Endometrium (tissue), 2 donors: ENCODE measurements around the gene MUTYH.
"Not testable (repeated sequence)": the region's sequence is repeated elsewhere in the genome, so short reads cannot be mapped to it uniquely, and the experiment has no call there.

ENCODE experiments used
- FAIRE-seq: peaks from 2 replicates; lab custom pipeline; 2012; peaks lifted over from hg19 to GRCh38; lab: Jason Lieb, UNC
- donor health status: control.
- donor health status: control.

The MUTYH gene

DNA sequence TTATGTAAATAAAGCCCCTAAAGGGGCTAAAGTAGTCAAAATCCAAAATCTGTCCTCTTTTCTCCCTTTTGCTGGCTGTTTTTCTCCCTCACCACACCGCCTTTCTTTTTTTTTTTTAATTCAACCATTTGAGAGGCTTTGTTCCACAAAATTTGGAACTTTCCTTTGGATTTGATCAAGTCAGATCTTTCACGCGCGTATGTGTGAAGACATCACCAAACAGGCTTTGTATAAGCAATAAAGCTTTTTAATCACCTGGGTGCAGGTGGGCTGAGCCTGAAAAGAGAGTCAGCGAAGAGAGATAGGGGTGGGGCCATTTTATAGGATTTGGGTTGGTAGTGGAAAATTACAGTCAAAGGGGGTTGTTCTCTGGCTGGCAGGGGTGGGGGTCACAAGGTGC is 18.8 kb downstream of the MUTYH start:
- no peak for FAIRE-seq

DNA sequence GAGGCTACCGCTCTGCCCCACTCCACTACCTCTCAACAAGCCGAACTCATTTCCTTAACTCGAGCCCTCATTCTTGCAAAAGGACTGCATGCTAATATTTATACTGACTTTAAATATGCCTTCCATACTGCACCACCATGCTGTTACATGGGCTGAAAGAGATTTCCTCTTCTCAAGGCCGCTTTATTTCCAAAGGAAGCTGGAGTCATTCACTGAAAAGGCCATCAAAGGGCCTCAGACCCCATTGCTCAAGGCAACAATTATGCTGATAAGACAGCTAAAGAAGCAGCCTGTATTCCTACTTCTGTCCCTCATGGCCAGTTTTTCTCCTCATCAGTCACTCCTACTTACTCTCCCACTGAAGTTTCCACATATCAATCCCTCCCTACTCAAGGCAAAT is 20.5 kb downstream of the MUTYH start:
- no peak for FAIRE-seq

DNA sequence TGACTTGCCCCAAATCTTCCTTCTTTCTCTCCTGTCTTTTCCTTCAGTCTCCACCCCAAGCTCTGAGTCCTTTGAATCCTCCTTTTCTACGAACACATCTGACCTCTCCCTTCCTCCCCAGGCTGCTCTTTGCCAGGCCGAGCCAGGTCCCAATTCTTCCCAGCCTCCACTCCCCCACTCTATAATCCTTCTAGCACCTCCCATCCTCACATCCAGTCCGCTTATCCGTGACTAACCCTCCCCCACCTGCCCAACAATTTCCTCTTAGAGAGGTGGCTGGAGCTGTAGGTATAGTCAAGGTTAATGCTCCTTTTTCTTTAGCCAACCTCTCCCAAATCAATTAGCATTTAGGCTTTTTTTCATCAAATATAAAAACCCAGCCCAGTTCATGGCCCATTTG is 23.1 kb downstream of the MUTYH start:
- no peak for FAIRE-seq

DNA sequence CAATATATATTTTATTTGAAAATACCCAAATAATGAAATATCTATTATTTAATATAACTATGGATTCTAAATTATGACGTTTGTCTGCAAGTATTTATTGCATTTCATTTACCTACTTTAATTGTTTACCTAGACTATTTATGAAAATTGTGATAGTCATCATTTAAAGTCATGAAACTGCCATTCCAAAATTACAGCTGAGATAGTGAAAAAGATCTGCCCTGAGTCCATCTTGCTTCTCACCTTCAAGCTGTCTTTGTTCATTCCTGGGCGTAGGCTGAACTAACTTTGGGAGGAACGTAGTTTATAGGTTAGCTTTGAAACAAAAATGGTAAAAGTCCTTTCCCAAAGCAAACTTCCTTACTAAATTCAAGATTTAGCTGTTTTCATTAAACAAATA is 26.0 kb downstream of the MUTYH start:
- no peak for FAIRE-seq

DNA sequence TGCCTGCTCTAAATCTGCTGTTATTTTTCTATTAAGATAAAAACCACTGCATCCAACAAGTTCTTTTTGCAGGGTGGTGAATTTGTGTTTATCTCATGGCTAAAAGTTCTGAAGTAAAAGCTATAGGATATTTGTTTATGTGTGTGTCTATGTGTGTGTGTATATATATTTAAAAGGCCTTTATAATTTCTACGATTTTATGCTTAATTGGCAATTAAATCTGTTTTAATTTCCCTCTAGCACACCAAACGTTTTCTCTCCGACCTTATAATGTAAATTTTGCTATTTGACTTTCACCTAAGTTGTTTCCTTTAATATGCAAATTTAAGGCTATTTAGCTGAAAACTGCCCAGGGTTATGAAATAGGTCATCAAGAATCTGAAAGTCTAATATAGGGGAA is 33.3 kb downstream of the MUTYH start:
- no peak for FAIRE-seq

DNA sequence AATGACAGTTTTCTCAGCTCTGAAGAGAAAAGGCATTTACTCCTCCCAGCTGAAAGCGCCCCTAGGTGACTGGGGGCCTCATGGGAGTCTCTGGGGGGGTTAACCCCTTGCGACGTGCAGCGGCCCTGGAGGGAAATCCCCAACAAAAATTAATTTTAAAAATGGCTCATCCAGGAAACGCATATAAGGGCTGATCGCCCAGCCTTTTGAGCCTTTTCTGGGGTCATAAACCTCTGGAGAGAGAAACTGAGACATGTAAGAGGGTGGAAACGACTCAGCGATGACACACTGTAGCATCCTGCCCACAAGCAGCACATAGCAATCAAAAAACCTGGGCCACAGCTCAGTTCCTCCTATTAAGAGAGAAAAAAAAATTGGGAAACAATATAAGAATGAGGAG is 33.9 kb downstream of the MUTYH start:
- FAIRE-seq, result no peak

DNA sequence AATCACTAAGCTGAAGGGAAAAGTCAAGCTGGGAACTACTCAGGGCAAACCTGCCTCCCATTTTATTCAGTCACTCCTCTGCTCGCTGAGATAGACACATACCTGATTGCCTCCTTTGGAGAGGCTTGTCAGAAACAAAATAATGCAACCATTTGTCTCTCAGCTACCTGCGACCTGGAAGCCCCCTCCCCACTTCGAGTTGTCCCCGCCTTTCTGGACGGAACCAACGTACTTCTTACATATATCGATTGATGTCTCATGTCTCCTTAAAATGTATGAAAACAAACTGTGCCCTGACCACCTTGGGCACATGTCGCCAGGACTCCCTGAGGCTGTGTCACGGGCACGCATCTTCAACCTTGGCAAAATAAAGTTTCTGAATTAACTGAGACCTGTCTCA is 35.0 kb downstream of the MUTYH start:
- no peak for FAIRE-seq

DNA sequence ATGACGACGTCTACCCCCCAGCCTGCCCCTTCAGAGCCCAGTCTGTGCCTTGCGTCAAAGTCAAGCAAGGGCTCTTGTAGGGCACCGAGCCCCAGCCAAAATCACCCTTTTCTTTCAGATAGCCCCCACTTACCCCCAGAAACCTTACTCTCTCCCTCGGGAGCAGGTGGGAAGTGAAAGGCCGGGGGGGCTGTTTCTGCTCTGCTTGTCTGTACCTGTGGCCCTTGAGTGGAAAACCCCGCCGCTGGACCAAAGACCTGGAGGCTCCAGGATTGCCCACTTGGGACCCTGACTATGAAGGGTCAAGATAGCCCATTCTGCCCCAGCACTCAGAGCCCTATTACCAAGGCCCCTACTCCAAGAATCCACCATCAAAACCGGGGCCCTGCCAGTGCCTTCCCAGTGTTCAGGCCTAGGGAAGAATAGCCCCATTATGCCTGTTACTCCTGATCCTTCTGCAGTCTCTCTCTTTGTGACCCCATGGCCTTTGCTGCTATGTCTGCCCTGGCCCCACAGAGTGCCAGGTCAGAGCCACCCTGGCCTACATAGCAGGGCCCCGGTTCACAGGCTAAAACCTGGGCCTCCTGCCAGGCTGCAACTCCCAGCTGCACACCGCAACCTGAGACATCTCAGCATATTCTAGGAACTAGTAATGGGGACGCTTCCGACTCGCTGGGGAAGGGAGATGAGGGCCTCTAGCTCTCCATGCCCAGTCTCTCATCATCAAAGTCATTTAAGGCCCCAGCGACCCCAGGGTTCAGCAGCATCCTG is 35.7 kb downstream of the MUTYH start:
- FAIRE-seq, result no peak

DNA sequence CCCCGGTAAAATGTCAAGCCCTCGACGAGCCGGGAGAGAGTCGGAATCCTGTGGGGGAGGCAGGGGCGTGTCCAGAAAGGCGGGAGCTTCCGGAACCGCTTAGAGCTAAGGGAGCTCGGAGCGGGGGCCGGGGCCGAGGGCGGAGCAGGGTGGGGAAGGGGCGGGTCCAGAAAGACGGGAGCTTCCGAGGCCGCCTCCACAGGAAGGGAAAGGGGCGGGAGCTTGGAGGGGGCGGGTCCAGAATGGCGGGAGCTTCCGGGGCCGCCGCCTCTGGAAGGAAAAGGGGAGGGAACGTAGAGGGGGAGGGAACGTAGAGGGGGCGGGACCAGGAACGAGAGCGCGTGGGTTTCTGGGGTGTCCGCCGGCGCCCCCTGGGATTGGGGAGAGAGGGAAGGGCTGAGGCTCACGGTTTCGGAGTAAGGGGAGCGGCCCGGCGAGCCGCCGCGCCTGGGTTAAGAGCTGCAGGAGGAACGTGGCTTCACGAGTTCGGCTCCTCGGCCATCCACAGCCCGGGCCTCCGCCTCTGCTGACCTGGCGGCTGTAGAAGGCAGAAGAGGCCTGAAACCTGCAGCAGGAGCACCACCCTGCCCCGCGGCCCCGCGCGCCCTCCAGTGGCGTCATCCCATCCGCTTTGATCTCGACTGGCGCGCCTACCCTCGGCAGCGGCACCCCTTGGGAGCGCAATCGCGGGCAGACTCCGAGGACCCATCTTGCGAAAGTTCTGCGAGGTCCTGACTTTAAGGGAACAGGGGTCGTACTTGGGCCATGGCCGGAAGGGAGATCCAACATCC is 36.5 kb downstream of the MUTYH start:
- no peak for FAIRE-seq

DNA sequence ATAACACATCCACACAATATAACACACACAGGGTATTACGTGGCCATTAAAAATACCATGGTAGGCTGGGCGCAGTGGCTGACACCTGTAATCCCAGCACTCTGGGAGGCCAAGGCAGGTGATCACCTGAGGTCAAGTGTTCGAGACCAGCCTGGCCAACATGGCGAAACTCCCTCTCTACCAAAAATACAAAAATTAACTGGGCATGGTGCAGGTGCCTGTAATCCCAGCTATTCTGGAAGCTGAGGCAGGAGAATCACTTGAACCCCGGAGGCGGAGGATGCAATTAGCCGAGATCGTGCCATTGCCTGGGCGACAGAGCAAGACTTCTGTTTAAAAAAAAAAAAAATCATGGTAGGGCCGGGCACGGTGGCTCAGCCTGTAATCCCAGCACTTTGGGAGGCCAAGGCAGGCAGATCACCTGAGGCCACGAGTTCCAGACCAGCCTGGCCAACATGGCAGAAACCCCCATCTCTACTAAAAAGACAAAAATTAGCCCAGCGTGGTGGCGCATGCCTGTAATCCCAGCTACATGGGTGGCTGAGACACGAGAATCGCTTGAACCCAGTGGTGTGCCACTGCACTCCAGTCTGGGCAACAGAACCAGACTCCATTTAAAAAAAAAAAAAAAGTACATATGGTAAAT is 37.6 kb downstream of the MUTYH start:
- FAIRE-seq, result no peak

DNA sequence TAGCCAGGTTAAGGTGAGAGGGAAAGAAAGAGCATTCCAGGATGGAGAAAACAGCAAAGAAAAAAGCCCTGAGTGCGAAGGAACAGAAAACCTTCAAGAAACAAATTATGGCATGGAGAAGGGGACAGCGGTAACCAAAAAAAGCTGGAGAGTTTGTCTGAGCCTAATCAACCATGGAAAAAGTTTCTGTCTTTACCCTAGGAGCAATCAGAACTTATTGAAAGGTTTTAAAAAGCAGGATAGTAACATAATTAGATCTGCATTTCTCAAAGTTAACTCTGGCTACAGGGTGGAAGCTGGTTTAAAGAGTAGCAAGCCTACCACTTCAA is 39.6 kb downstream of the MUTYH start:
- FAIRE-seq, result no peak

DNA sequence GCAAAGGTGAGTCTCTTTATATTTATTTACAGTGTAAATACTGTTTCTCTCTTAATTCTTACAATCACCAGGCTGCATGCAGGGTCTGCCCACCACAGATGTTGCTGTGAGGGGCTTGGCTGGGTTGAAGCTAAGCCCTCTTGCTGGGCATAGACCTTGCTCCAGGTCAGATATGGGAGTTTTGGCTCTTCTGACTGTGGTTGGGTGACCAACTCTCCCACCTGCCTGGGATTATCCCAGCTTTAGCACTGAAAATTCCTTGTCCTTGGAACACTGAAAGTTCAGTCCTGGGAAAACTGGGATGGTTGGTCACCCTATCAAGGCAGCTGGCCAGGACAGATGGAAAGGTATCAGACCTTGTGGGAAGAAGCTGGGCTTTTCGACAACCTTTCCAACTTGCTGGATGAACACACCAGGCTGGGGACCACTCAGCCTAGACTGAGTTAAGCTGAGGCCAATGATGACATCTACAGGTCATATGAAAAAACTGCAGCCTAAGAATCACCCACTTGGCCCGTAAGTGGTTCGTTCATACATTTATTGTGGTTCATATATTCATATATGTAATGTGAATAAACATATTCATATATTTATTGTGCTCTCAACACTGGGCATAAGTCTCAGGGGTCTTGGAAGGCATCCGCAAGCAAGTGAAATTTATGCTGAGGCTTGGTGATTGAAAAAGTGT is 40.1 kb downstream of the MUTYH start:
- FAIRE-seq, result peak; percentile 61

DNA sequence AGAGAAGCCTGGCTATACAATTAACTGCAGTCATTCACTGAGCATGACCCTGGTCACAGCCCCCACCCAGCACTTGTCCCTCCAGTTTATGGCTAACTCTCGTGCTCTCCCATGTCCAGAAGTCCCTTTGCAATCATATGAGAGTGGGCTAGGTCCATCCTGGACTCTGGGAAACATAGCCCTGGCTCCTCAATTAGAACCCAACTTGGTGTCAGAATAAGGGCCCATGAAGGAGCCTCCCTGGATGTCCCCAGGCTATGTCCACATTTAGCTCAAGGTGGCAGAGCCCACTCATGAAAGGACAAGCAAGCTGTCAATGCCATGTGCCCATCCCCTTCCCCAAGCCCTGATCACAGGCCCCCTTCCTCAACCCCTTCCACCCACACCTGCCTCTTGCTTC is 40.9 kb downstream of the MUTYH start:
- FAIRE-seq, result no peak

DNA sequence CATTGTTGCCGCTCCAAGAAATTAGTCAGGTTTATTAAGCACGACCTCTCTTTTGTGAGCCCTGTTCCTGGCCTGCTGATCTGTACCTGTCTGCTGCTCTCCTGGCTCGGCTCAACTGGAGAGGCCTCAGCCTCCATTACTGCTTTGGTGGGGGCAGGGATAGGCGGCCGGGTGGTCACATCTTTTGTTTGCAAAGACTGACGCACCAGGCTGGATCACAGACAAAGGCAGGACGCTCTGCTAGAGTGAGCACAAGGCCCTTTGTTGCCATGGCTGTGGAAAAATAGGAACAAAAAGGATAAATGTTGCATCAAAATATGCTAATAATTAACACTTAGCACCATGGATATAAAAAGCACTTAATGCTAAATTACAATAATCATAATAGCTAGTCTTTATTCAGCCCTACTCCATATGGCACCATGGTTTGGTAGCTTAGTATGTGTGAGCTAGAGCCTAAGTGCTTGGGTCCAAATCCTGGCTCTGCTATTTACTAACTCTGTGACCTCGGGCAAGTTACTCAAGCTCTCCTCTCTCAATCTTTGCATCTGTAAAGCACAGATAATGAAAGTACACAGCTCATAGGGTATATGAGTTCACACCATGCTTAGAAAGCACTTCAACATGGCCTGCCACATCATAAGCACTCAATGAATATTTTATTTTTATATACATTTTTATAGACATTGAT is 42.4 kb downstream of the MUTYH start:
- no peak for FAIRE-seq

DNA sequence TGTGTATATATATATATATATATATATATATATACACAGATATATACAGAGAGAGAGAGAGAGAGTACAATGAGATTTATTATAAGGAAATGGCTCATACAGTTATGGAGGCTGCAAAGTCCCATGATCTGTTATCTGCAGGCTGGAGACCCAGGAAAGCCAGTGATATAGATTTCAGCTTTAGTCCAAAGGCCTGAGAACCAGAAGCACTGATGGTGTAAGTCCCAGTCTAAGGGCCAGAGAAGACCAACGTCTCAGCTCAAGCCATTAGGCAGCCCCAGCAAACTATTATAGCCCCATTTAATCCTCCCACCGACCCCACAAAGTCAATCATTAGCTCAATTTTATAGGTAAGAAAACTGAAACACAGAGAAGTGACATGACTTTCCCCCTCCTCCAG is 48.5 kb downstream of the MUTYH start:
- FAIRE-seq, result no peak

DNA sequence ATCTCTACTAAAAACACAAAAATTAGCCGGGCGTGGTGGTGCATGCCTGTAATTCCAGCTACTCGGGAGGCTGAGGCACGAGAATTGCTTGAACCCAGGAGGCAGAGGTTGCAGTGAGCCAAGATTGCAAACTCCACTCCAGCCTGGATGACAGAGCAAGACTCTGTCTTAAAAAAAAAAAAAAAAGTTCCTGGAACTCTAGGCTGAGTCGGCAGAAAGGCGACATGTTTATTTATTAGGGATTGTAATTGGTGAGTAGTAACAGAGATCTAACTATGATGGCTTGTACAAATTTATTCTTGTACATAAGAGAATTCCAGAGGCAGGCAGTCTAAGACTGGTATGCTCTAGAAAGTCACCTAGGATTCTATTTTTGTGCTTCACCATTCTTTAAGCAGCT is 49.2 kb downstream of the MUTYH start:
- FAIRE-seq, result not testable (repeated sequence)

DNA sequence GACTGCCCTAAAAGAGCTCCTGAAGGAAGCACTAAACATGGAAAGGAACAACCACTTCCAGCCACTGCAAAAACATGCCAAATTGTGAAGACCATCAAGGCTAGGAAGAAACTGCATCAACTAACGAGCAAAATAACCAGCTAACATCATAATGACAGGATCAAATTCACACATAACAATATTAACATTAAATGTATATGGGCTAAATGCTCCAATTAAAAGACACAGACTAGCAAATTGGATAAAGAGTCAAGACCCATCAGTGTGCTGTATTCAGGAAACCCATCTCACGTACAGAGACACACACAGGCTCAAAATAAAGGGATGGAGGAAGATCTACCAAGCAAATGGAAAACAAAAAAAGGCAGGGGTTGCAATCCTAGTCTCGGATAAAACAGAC is 53.7 kb downstream of the MUTYH start:
- not testable (repeated sequence) for FAIRE-seq

DNA sequence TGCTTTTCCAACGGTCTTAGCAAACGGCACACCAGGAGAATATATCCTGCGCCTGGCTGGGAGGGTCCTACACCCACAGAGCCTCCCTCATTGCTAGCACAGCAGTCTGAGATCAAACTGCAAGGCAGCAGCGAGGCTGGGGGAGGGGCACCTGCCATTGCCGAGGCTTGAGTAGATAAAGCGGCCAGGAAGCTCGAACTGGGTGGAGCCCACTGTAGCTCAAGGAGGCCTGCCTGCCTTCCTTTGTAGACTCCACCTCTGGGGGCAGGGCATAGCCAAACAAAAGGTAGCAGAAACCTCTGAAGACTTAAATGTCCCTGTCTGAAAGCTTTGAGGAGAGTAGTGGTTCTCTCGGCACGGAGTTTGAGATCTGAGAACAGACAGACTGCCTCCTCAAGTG is 55.4 kb downstream of the MUTYH start:
- FAIRE-seq, result not testable (repeated sequence)

DNA sequence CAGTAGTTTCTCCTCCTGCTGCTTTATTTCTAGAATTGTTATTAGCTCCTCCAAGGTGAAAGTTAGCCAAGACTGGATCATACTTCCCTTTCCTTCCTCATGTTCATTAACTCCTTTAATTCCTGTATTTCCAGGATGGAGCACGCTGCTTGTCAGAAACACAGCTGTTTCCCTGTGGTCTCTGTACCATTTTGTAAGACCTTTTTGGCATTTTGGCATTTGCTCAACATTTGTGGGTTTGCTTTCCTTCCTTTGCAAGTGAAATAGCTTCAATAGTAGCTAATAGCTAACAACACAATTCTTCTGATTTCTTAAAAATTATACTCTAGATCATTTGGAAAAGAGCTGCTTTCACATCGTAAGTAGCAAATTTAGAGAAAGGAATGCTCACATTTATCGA is 57.9 kb downstream of the MUTYH start:
- FAIRE-seq, result no peak
